T-helper 22 cell (primary cell): ENCODE data around the gene MT1G.
"Not testable (repeated sequence)": the region's sequence is repeated elsewhere in the genome, so short reads cannot be mapped to it uniquely, and the experiment has no call there.

Experiments
- DNase-seq: peaks from one replicate; pipeline ENCODE4 v3.0.0-alpha.2; 2020; ENCODE audit warnings: low read depth

MT1G gene

GRCh38 chr16:56665286-56666261, 2.3 kb downstream of the MT1G start:
- DNase-seq, result not testable (repeated sequence)

GRCh38 chr16:56664506-56664905, 3.4 kb downstream of the MT1G start:
- no peak for DNase-seq

GRCh38 chr16:56662357-56663354, 5.2 kb downstream of the MT1G start:
- DNase-seq, result no peak

- DNase-seq, result no peak
Measured at GRCh38 chr16:56658327-56658875, 9.5 kb downstream of the MT1G start.

- DNase-seq, result peak; percentile 58
Measured at GRCh38 chr16:56657555-56658326, 10.1 kb downstream of the MT1G start, which contains the start of gene MT1F. MT1F (plus strand) TSS chr16:56657959; CDS start chr16:56658059, 100 bp downstream.

GRCh38 chr16:56653218-56653617, 14.6 kb downstream of the MT1G start:
- no peak for DNase-seq

GRCh38 chr16:56652600-56652999, 15.3 kb downstream of the MT1G start:
- DNase-seq, result no peak

- DNase-seq, result no peak
Measured at GRCh38 chr16:56651586-56651985, 16.3 kb downstream of the MT1G start, which contains the start of gene MT1B. MT1B (plus strand) TSS chr16:56651886; CDS start chr16:56651954, 68 bp downstream.

GRCh38 chr16:56649820-56650219, 18.0 kb downstream of the MT1G start:
- no peak for DNase-seq

- no peak for DNase-seq
Measured at GRCh38 chr16:56649271-56649670, 18.6 kb downstream of the MT1G start.

GRCh38 chr16:56647641-56648431, 20.0 kb downstream of the MT1G start:
- DNase-seq, result no peak

- no peak for DNase-seq
Measured at GRCh38 chr16:56645838-56646237, 22.0 kb downstream of the MT1G start.

- DNase-seq, result no peak
Measured at GRCh38 chr16:56645311-56645710, 22.6 kb downstream of the MT1G start.

GRCh38 chr16:56643833-56644232, 24.0 kb downstream of the MT1G start:
- no peak for DNase-seq

GRCh38 chr16:56643080-56643778, 24.6 kb downstream of the MT1G start:
- DNase-seq, result peak; percentile 47

GRCh38 chr16:56641166-56641565, 26.7 kb downstream of the MT1G start:
- no peak for DNase-seq

- no peak for DNase-seq
Measured at GRCh38 chr16:56640076-56640475, 27.8 kb downstream of the MT1G start.

- DNase-seq, result no peak
Measured at GRCh38 chr16:56639045-56639444, 28.8 kb downstream of the MT1G start.
